Measurements from ENCODE around the gene RGS10. TPM values are rescaled to one million over a fixed set of nuclear protein-coding genes. Genes with fewer than 3 reads are reported as not detected.
A peak's percentile ranks its signal among the peaks of the same experiment; 100 is the strongest.

The RGS10 gene
- total RNA-seq, 1 donor from 2014 or later: 311 TPM

DNA sequence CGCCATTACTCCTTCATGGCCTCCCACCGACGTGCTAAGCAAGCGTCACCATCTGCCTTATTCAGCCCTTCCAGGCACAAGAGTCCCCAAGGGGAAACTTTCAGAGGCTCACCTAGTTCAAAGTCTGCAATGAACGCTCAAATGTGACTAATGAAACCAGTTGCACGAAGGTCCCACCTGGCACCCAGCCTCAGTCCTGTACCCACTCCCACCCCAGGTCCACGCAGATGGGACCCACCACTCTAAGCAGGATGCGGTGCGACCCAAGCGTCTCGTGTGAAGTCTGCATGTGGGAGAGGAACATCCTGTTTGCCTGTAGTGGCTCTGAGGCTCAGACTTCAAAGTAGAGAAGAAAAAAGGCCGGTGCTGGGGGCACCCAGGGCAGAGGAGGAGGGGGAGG, 40.3 kb downstream of the RGS10 start:
- H3K36me3 Mint-ChIP-seq (ENCODE audit: unreplicated experiment): peaks cover 8% of the 10 kb centered on the region
- H3K9me3 Mint-ChIP-seq (ENCODE audit: unreplicated experiment): peaks cover 16% of the 10 kb centered on the region
- DNase-seq: no peak
- TF ChIP-seq CTCF (IDR thresholded peaks at IDR 0.05; ENCODE audit: partially characterized antibody, unreplicated experiment): no peak
- peak overlapping the region; percentile 59 for H3K27ac Mint-ChIP-seq (ENCODE audit: unreplicated experiment)
- peaks cover 20% of the 10 kb centered on the region for H3K27me3 Mint-ChIP-seq (ENCODE audit: unreplicated experiment)
- H3K4me3 Mint-ChIP-seq (ENCODE audit: unreplicated experiment): peak overlapping the region; percentile 30
- H3K4me1 Mint-ChIP-seq (ENCODE audit: low read depth, unreplicated experiment): peaks cover 23% of the 10 kb centered on the region

DNA sequence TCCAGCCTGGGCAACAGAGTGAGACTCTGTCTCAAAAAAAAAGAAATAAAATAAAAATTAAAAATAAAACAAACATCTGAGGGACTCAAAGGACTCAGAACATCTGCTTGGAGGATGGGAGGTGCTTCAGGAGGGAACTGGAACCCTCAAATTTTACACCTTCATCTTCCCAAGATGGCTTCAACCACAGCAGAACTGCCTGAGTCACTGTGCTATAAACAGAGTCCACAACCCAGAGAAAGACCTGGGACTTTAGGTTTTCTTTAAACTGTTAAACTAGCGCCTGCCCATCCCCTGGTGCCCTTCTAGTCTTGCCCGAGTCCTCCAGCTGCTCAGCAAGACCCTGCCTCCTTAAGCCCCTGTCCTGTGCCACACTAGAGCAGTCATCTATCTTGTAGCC, 40.8 kb downstream of the RGS10 start:
- H3K4me3 Mint-ChIP-seq (ENCODE audit: unreplicated experiment): no peak overlapping the region
- DNase-seq: no peak
- peak overlapping the region; percentile 59 for H3K27ac Mint-ChIP-seq (ENCODE audit: unreplicated experiment)
- H3K9me3 Mint-ChIP-seq (ENCODE audit: unreplicated experiment): peaks cover 16% of the 10 kb centered on the region
- H3K27me3 Mint-ChIP-seq (ENCODE audit: unreplicated experiment): peaks cover 15% of the 10 kb centered on the region
- peaks cover 4% of the 10 kb centered on the region for H3K36me3 Mint-ChIP-seq (ENCODE audit: unreplicated experiment)
- TF ChIP-seq CTCF (IDR thresholded peaks at IDR 0.05; ENCODE audit: partially characterized antibody, unreplicated experiment): no peak
- H3K4me1 Mint-ChIP-seq (ENCODE audit: low read depth, unreplicated experiment): peaks cover 19% of the 10 kb centered on the region

- H3K4me1 Mint-ChIP-seq (ENCODE audit: low read depth, unreplicated experiment): peaks cover 18% of the 10 kb centered on the region
- no peak overlapping the region for H3K27ac Mint-ChIP-seq (ENCODE audit: unreplicated experiment)
- no peak overlapping the region for H3K4me3 Mint-ChIP-seq (ENCODE audit: unreplicated experiment)
- H3K27me3 Mint-ChIP-seq (ENCODE audit: unreplicated experiment): peaks cover 14% of the 10 kb centered on the region
- no peak for DNase-seq
- peaks cover 4% of the 10 kb centered on the region for H3K36me3 Mint-ChIP-seq (ENCODE audit: unreplicated experiment)
- H3K9me3 Mint-ChIP-seq (ENCODE audit: unreplicated experiment): peaks cover 15% of the 10 kb centered on the region
- no peak for TF ChIP-seq CTCF (IDR thresholded peaks at IDR 0.05; ENCODE audit: partially characterized antibody, unreplicated experiment)
Observed at GRCh38 chr10:119500821-119501220, 41.7 kb downstream of the RGS10 start.

- H3K27me3 Mint-ChIP-seq (ENCODE audit: unreplicated experiment): peaks cover 14% of the 10 kb centered on the region
- H3K4me3 Mint-ChIP-seq (ENCODE audit: unreplicated experiment): no peak overlapping the region
- H3K9me3 Mint-ChIP-seq (ENCODE audit: unreplicated experiment): peaks cover 12% of the 10 kb centered on the region
- no peak for DNase-seq
- TF ChIP-seq CTCF (IDR thresholded peaks at IDR 0.05; ENCODE audit: partially characterized antibody, unreplicated experiment): no peak
- peaks cover 14% of the 10 kb centered on the region for H3K4me1 Mint-ChIP-seq (ENCODE audit: low read depth, unreplicated experiment)
- peaks cover 4% of the 10 kb centered on the region for H3K36me3 Mint-ChIP-seq (ENCODE audit: unreplicated experiment)
- H3K27ac Mint-ChIP-seq (ENCODE audit: unreplicated experiment): peak overlapping the region; percentile 50
Observed at GRCh38 chr10:119500123-119500795, 42.3 kb downstream of the RGS10 start.

DNA sequence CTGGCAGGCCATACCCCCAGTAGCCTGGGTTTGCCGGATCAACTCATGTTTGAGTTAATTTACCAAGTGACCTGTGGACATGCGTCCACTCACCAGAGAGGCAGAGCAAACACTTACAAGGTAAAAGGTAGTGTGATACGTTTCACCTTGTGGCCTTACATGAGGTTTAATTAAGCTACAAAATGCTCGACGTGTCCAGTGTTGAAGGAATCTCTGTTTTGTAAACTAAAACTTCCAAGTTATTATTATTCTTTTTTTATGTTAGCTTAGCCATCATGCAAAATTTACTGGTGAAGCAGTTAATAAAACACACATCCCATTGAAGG, 42.9 kb downstream of the RGS10 start:
- no peak for TF ChIP-seq CTCF (IDR thresholded peaks at IDR 0.05; ENCODE audit: partially characterized antibody, unreplicated experiment)
- no peak for DNase-seq
- peaks cover 13% of the 10 kb centered on the region for H3K27me3 Mint-ChIP-seq (ENCODE audit: unreplicated experiment)
- H3K36me3 Mint-ChIP-seq (ENCODE audit: unreplicated experiment): peaks cover 4% of the 10 kb centered on the region
- peaks cover 15% of the 10 kb centered on the region for H3K4me1 Mint-ChIP-seq (ENCODE audit: low read depth, unreplicated experiment)
- H3K9me3 Mint-ChIP-seq (ENCODE audit: unreplicated experiment): peaks cover 14% of the 10 kb centered on the region
- H3K27ac Mint-ChIP-seq (ENCODE audit: unreplicated experiment): no peak overlapping the region
- H3K4me3 Mint-ChIP-seq (ENCODE audit: unreplicated experiment): no peak overlapping the region

All from glutamatergic neuron (in vitro differentiated cells).